ENCODE measurements around the gene MYO1B. TPM values are rescaled to one million over a fixed set of nuclear protein-coding genes. Genes with fewer than 3 reads are reported as not detected.

MYO1B gene
- total RNA-seq, 4 donors from 2014 or later, result 16.9 to 43.8 (median 32.9) TPM

GRCh38 chr2:191394043-191394442 is 148.8 kb downstream of the MYO1B start:
- 71 to 80% methylated on average over 2 of the region's 2 CpGs for WGBS, 2 donors
- intact Hi-C loops (cut with DNase I), result no loop called here

GRCh38 chr2:191396794-191397193 is 151.6 kb downstream of the MYO1B start:
- WGBS, 2 donors, result 95 to 97% methylated on average over 5 of the region's 5 CpGs
- Histone ChIP-seq H3K27ac (no peak overlapping the region), H3K36me3 (peaks cover 0 to 6% of the 10 kb centered on the region in 2 donors), H3K4me3 (replicated peaks in 1 of 3) (no peak overlapping the region), H3K4me1 (peaks cover 7 to 9% of the 10 kb centered on the region in 2 donors), H3K9me3 (no peaks in the 10 kb centered on the region), H3K27me3 (no peaks in the 10 kb centered on the region)
- intact Hi-C loops (cut with DNase I), result no loop called here
- TF ChIP-seq POLR2A (IDR thresholded peaks at IDR 0.05) (no peak), CTCF (IDR thresholded peaks at IDR 0.05) (no peak)
- no peak for DNase-seq

More at GRCh38 chr2:191394043-191394442, 148.8 kb downstream of the MYO1B start:
- TF ChIP-seq CTCF (IDR thresholded peaks at IDR 0.05) (no peak), POLR2A (IDR thresholded peaks at IDR 0.05) (no peak)
- H3K4me1 ChIP-seq, result no peaks in the 10 kb centered on the region
- H3K36me3 ChIP-seq, result peaks cover 0 to 6% of the 10 kb centered on the region in 2 donors
- H3K27ac ChIP-seq, result no peak overlapping the region
- H3K27me3 ChIP-seq, result no peaks in the 10 kb centered on the region
- no peak for DNase-seq
- H3K9me3 ChIP-seq, result no peaks in the 10 kb centered on the region
- H3K4me3 ChIP-seq (replicated peaks in 1 of 3), result no peak overlapping the region

- Histone ChIP-seq H3K36me3 (no peaks in the 10 kb centered on the region), H3K27me3 (no peaks in the 10 kb centered on the region), H3K27ac (no peak overlapping the region), H3K9me3 (no peaks in the 10 kb centered on the region), H3K4me1 (peaks cover 7 to 9% of the 10 kb centered on the region in 2 donors), H3K4me3 (replicated peaks in 1 of 3) (no peak overlapping the region)
- intact Hi-C loops (cut with DNase I), result no loop called here
- no peak for TF ChIP-seq CTCF (IDR thresholded peaks at IDR 0.05)
- no peak for TF ChIP-seq POLR2A (IDR thresholded peaks at IDR 0.05)
- DNase-seq, result no peak
- WGBS, 2 donors, result 94% methylated on average over 5 of the region's 5 CpGs
These were observed 154.4 kb downstream of the MYO1B start for GRCh38 chr2:191399601-191400000.

GRCh38 chr2:191401287-191401686 is 156.1 kb downstream of the MYO1B start:
- no peaks in the 10 kb centered on the region for H3K9me3 ChIP-seq
- 15 to 21% methylated on average over 1 of the region's 1 CpG for WGBS, 2 donors
- no peak for DNase-seq
- no peak overlapping the region for H3K4me3 ChIP-seq (replicated peaks in 1 of 3)
- H3K4me1 ChIP-seq, result peaks cover 7 to 9% of the 10 kb centered on the region in 2 donors
- TF ChIP-seq POLR2A (IDR thresholded peaks at IDR 0.05) (no peak), CTCF (IDR thresholded peaks at IDR 0.05) (no peak)
- intact Hi-C loops (cut with DNase I), result no loop called here
- H3K27me3 ChIP-seq, result no peaks in the 10 kb centered on the region
- peak overlapping the region; percentile 2 to 61 (median 31) for H3K27ac ChIP-seq
- H3K36me3 ChIP-seq, result no peaks in the 10 kb centered on the region

- H3K27me3 ChIP-seq, result no peaks in the 10 kb centered on the region
- peaks cover 0 to under 1% of the 10 kb centered on the region in 2 donors for H3K36me3 ChIP-seq
- no peak overlapping the region for H3K27ac ChIP-seq
- H3K4me3 ChIP-seq (replicated peaks in 1 of 3), result no peak overlapping the region
- 72 to 83% methylated on average over 3 of the region's 3 CpGs for WGBS, 2 donors
- DNase-seq, result no peak
- no peaks in the 10 kb centered on the region for H3K9me3 ChIP-seq
- no peak for TF ChIP-seq POLR2A (IDR thresholded peaks at IDR 0.05)
- TF ChIP-seq CTCF (IDR thresholded peaks at IDR 0.05), result no peak
- intact Hi-C loops (cut with DNase I), result no loop called here
- peaks cover 7 to 9% of the 10 kb centered on the region in 2 donors for H3K4me1 ChIP-seq
These were observed 157.9 kb downstream of the MYO1B start for GRCh38 chr2:191402966-191403565.
